Nephron (organoid): ENCODE data around the gene TRIM54.
A peak's percentile ranks its signal among the peaks of the same experiment; 100 is the strongest.

ENCODE experiments used
- H3K27ac Mint-ChIP-seq, 3 experiments: 2 replicates each; pipeline ENCODE4 v1.8.0; 2020; ENCODE audit warnings: mixed read lengths in 3 of 3, mild to moderate bottlenecking in 2 of 3, moderate library complexity in 1 of 3
- H3K27me3 Mint-ChIP-seq: 2 replicates; pipeline ENCODE4 v1.8.0; 2021; ENCODE audit warnings: low read depth, mild to moderate bottlenecking, moderate library complexity, mixed read lengths
- H3K36me3 Mint-ChIP-seq: 2 replicates; pipeline ENCODE4 v1.8.0; 2020; ENCODE audit warnings: low read depth, mixed read lengths
- H3K4me1 Mint-ChIP-seq: 2 replicates; pipeline ENCODE4 v1.8.0; 2020; ENCODE audit warnings: mixed read lengths
- H3K4me3 Mint-ChIP-seq, 3 experiments: 2 replicates each; pipeline ENCODE4 v1.8.0; 2020; ENCODE audit warnings: mild to moderate bottlenecking in 3 of 3, mixed read lengths in 3 of 3, moderate library complexity in 2 of 3
- H3K9me3 Mint-ChIP-seq: 2 replicates; pipeline ENCODE4 v1.8.0; 2020; ENCODE audit warnings: mixed read lengths
- TF ChIP-seq, protein P1 (sequence below), 3 experiments: fragments of 200-600 bp; sonication (generic); IDR thresholded peaks; one replicate each; pipeline ENCODE4 v1.5.0; 2021; ENCODE audit warnings: antibody characterized with exemption in 3 of 3; ENCODE audit not compliant: unreplicated experiment in 3 of 3

Gene TRIM54

GRCh38 chr2:27275211-27276150 lies 6.7 kb upstream of the TRIM54 start, which contains the start of gene DNAJC5G:
DNAJC5G (plus strand) TSS chr2:27275433; CDS start chr2:27276729, 1,296 bp downstream.
- Mint-ChIP-seq H3K27me3 (peaks cover 48% of the 10 kb centered on the region), H3K27ac (no peak within 1 kb of the TSS), H3K36me3 (no peaks in the 10 kb centered on the region), H3K4me1 (peaks cover 6% of the 10 kb centered on the region), H3K4me3 (no peak within 1 kb of the TSS), H3K9me3 (no peaks in the 10 kb centered on the region)
- TF ChIP-seq, protein P1, sequence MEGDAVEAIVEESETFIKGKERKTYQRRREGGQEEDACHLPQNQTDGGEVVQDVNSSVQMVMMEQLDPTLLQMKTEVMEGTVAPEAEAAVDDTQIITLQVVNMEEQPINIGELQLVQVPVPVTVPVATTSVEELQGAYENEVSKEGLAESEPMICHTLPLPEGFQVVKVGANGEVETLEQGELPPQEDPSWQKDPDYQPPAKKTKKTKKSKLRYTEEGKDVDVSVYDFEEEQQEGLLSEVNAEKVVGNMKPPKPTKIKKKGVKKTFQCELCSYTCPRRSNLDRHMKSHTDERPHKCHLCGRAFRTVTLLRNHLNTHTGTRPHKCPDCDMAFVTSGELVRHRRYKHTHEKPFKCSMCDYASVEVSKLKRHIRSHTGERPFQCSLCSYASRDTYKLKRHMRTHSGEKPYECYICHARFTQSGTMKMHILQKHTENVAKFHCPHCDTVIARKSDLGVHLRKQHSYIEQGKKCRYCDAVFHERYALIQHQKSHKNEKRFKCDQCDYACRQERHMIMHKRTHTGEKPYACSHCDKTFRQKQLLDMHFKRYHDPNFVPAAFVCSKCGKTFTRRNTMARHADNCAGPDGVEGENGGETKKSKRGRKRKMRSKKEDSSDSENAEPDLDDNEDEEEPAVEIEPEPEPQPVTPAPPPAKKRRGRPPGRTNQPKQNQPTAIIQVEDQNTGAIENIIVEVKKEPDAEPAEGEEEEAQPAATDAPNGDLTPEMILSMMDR (IDR thresholded peaks at IDR 0.05; ENCODE audit: unreplicated experiment in 3 of 3), result no peak

DNA sequence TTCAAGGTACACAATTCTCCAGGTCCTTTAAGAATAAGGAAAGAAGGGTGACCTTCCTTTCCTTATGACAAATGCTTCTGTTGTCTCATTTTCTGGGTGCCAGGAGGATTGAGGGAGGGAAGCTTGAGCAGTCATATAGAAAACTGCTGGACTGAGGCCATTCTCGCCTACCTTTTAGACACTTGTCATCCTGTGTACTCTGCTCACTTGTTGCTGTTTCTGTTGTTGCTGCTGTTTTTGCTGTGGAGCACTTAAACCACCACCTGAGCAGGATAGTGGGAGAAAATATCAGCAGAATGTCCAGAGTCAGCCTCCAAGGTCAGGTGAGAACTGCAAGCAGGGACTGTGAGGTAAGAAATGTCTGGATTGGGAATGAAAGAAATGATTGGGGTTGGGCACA lies 4.2 kb upstream of the TRIM54 start:
- H3K27ac Mint-ChIP-seq, result no peak overlapping the region
- no peaks in the 10 kb centered on the region for H3K36me3 Mint-ChIP-seq
- peaks cover 31% of the 10 kb centered on the region for H3K4me1 Mint-ChIP-seq
- H3K27me3 Mint-ChIP-seq, result peaks cover 39% of the 10 kb centered on the region
- no peaks in the 10 kb centered on the region for H3K9me3 Mint-ChIP-seq
- TF ChIP-seq, protein P1 (IDR thresholded peaks at IDR 0.05; ENCODE audit: unreplicated experiment in 3 of 3), result no peak
- no peak overlapping the region for H3K4me3 Mint-ChIP-seq

DNA sequence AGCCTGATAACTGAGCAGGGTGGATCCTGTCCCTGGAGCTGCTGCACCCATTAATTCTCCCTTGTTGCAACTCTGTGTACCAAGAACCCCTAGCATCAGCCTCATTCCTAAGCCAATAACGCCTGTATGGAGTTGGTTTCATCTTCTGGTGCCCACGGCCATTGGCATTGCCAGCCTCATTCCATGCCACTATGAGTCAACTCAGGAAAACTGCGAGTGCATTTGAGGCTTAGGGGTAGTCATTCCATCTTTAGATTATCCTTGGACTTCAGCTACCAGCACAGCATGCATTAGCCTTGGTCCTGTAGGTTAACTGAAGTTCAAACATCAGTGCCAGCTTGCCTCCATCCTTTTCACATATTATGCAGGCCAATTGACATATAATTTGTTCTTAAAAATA lies 1.4 kb upstream of the TRIM54 start:
- Mint-ChIP-seq H3K4me1 (peaks cover 46% of the 10 kb centered on the region), H3K4me3 (no peak overlapping the region), H3K36me3 (no peaks in the 10 kb centered on the region), H3K27ac (peak overlapping the region in 2 of 3 experiments; percentile 74 to 95), H3K9me3 (no peaks in the 10 kb centered on the region), H3K27me3 (peaks cover 28% of the 10 kb centered on the region)
- TF ChIP-seq, protein P1 (IDR thresholded peaks at IDR 0.05; ENCODE audit: unreplicated experiment in 3 of 3), result no peak

GRCh38 chr2:27281442-27281841 lies 787 bp upstream of the TRIM54 start:
- Mint-ChIP-seq H3K4me1 (peaks cover 50% of the 10 kb centered on the region), H3K27ac (peak overlapping the region; percentile 69 to 95 (median 74)), H3K27me3 (peaks cover 32% of the 10 kb centered on the region), H3K4me3 (peak overlapping the region; percentile 67 to 91 (median 81)), H3K9me3 (no peaks in the 10 kb centered on the region), H3K36me3 (no peaks in the 10 kb centered on the region)
- TF ChIP-seq, protein P1 (IDR thresholded peaks at IDR 0.05; ENCODE audit: unreplicated experiment in 3 of 3), result no peak

- Mint-ChIP-seq H3K27ac (peak overlapping the region; percentile 69 to 95 (median 74)), H3K36me3 (no peaks in the 10 kb centered on the region), H3K9me3 (no peaks in the 10 kb centered on the region), H3K4me3 (peak overlapping the region; percentile 67 to 91 (median 81)), H3K27me3 (peaks cover 32% of the 10 kb centered on the region), H3K4me1 (peaks cover 54% of the 10 kb centered on the region)
- TF ChIP-seq, protein P1 (IDR thresholded peaks at IDR 0.05; ENCODE audit: unreplicated experiment in 3 of 3), result no peak
These were observed 663 bp downstream of the TRIM54 start for GRCh38 chr2:27282892-27283291.
